ENCODE measurements around the gene LDLRAD4.

LDLRAD4 gene

GRCh38 chr18:13603304-13604019 lies 384.9 kb downstream of the LDLRAD4 start:
- no peak overlapping the region for H2BK12ac ChIP-seq (ENCODE audit: low read length)
- H3K4me2 ChIP-seq (ENCODE audit: insufficient read depth, low read length, poor library complexity, severe bottlenecking): no peak overlapping the region
- no peak overlapping the region for H2AFZ ChIP-seq (ENCODE audit: low read length)
- H3K27me3 ChIP-seq (ENCODE audit: control insufficient read depth in 3 of 3, insufficient read depth in 3 of 3, low read depth in 1 of 3, low read length in 3 of 3): no peaks in the 10 kb centered on the region
- WGBS, 2 donors (ENCODE audit: extremely low coverage in 2 of 2, insufficient read length in 2 of 2, insufficient replicate concordance in 1 of 2): no CpG with 5 or more reads among the region's 14 CpGs
- peak overlapping the region; percentile 5 for H2AK5ac ChIP-seq (ENCODE audit: low read depth, low read length)
- peak overlapping the region; percentile 56 for H3K18ac ChIP-seq (ENCODE audit: low read length)
- H3K4me1 ChIP-seq (ENCODE audit: control insufficient read depth in 2 of 2, insufficient read depth in 1 of 2, low read depth in 1 of 2, low read length in 2 of 2): peaks cover 0 to 5% of the 10 kb centered on the region in 2 donors
- no peaks in the 10 kb centered on the region for H3K79me1 ChIP-seq (ENCODE audit: low read depth, low read length)
- H3K4ac ChIP-seq (ENCODE audit: low read length): no peak overlapping the region
- no peak for DNase-seq (ENCODE audit: low spot score)
- no peak overlapping the region for H3K27ac ChIP-seq (replicated peaks; ENCODE audit: low read length)
- H3K23ac ChIP-seq (ENCODE audit: low read depth, low read length, poor library complexity): peak overlapping the region; percentile 47
- H4K91ac ChIP-seq (ENCODE audit: low read depth, low read length, poor library complexity): no peak overlapping the region
- H3K14ac ChIP-seq (ENCODE audit: low read length): no peak overlapping the region
- no peaks in the 10 kb centered on the region for H3K36me3 ChIP-seq (replicated peaks in 1 of 2; ENCODE audit: control insufficient read depth in 2 of 2, insufficient read depth in 2 of 2, low read length in 2 of 2)
- no peak overlapping the region for H4K8ac ChIP-seq (ENCODE audit: low read depth, low read length)
- no peak overlapping the region for H2BK120ac ChIP-seq (ENCODE audit: low read depth, low read length)
- no peak overlapping the region for H2BK5ac ChIP-seq (ENCODE audit: low read length)
- H2BK15ac ChIP-seq (ENCODE audit: low read length): no peak overlapping the region
- peak overlapping the region in 1 of 2 donors; percentile 58 for H3K4me3 ChIP-seq (ENCODE audit: low read length in 2 of 2)
- H3K9me3 ChIP-seq (replicated peaks in 1 of 2; ENCODE audit: control insufficient read depth in 2 of 2, insufficient read depth in 1 of 2, low read depth in 1 of 2, low read length in 2 of 2): peaks cover 0 to 3% of the 10 kb centered on the region in 2 donors
- no peak overlapping the region for H3K9ac ChIP-seq (ENCODE audit: low read depth, low read length, poor library complexity)

GRCh38 chr18:13604786-13605185 lies 386.2 kb downstream of the LDLRAD4 start:
- H3K27ac ChIP-seq (replicated peaks; ENCODE audit: low read length): no peak overlapping the region
- WGBS, 2 donors (ENCODE audit: extremely low coverage in 2 of 2, insufficient read length in 2 of 2, insufficient replicate concordance in 1 of 2): no CpG with 5 or more reads among the region's 7 CpGs

GRCh38 chr18:13605477-13605876 lies 386.9 kb downstream of the LDLRAD4 start:
- no peak overlapping the region for H2BK15ac ChIP-seq (ENCODE audit: low read length)
- no peak overlapping the region for H3K27ac ChIP-seq (replicated peaks; ENCODE audit: low read length)
- H3K4me1 ChIP-seq (ENCODE audit: control insufficient read depth in 2 of 2, insufficient read depth in 1 of 2, low read depth in 1 of 2, low read length in 2 of 2): peaks cover 1 to 5% of the 10 kb centered on the region in 2 donors
- H3K4me3 ChIP-seq (ENCODE audit: low read length in 2 of 2): no peak overlapping the region
- no peaks in the 10 kb centered on the region for H3K36me3 ChIP-seq (replicated peaks in 1 of 2; ENCODE audit: control insufficient read depth in 2 of 2, insufficient read depth in 2 of 2, low read length in 2 of 2)
- peaks cover 0 to 2% (median under 1%) of the 10 kb centered on the region in 3 experiments for H3K27me3 ChIP-seq (ENCODE audit: control insufficient read depth in 3 of 3, insufficient read depth in 3 of 3, low read depth in 1 of 3, low read length in 3 of 3)
- no peak overlapping the region for H2BK120ac ChIP-seq (ENCODE audit: low read depth, low read length)
- H3K18ac ChIP-seq (ENCODE audit: low read length): no peak overlapping the region
- H2BK5ac ChIP-seq (ENCODE audit: low read length): no peak overlapping the region
- no peak overlapping the region for H3K14ac ChIP-seq (ENCODE audit: low read length)
- H3K4me2 ChIP-seq (ENCODE audit: insufficient read depth, low read length, poor library complexity, severe bottlenecking): no peak overlapping the region
- no peaks in the 10 kb centered on the region for H3K79me1 ChIP-seq (ENCODE audit: low read depth, low read length)
- no peak overlapping the region for H2AFZ ChIP-seq (ENCODE audit: low read length)
- H2BK12ac ChIP-seq (ENCODE audit: low read length): no peak overlapping the region
- DNase-seq (ENCODE audit: low spot score): no peak
- H2AK5ac ChIP-seq (ENCODE audit: low read depth, low read length): no peak overlapping the region
- H3K9ac ChIP-seq (ENCODE audit: low read depth, low read length, poor library complexity): no peak overlapping the region
- no peak overlapping the region for H3K23ac ChIP-seq (ENCODE audit: low read depth, low read length, poor library complexity)
- no peak overlapping the region for H3K4ac ChIP-seq (ENCODE audit: low read length)
- H3K9me3 ChIP-seq (replicated peaks in 1 of 2; ENCODE audit: control insufficient read depth in 2 of 2, insufficient read depth in 1 of 2, low read depth in 1 of 2, low read length in 2 of 2): no peaks in the 10 kb centered on the region
- H4K91ac ChIP-seq (ENCODE audit: low read depth, low read length, poor library complexity): no peak overlapping the region
- WGBS, 2 donors (ENCODE audit: extremely low coverage in 2 of 2, insufficient read length in 2 of 2, insufficient replicate concordance in 1 of 2): no CpG with 5 or more reads among the region's 5 CpGs
- no peak overlapping the region for H4K8ac ChIP-seq (ENCODE audit: low read depth, low read length)

More at GRCh38 chr18:13604786-13605185, 386.2 kb downstream of the LDLRAD4 start:
- Histone ChIP-seq H3K36me3 (replicated peaks in 1 of 2; ENCODE audit: control insufficient read depth in 2 of 2, insufficient read depth in 2 of 2, low read length in 2 of 2) (no peaks in the 10 kb centered on the region), H2BK120ac (ENCODE audit: low read depth, low read length) (no peak overlapping the region), H3K4me3 (ENCODE audit: low read length in 2 of 2) (no peak overlapping the region), H3K4ac (ENCODE audit: low read length) (no peak overlapping the region), H2BK5ac (ENCODE audit: low read length) (no peak overlapping the region), H3K18ac (ENCODE audit: low read length) (no peak overlapping the region), H3K27me3 (ENCODE audit: control insufficient read depth in 3 of 3, insufficient read depth in 3 of 3, low read depth in 1 of 3, low read length in 3 of 3) (no peaks in the 10 kb centered on the region), H2AFZ (ENCODE audit: low read length) (no peak overlapping the region), H2AK5ac (ENCODE audit: low read depth, low read length) (no peak overlapping the region), H4K91ac (ENCODE audit: low read depth, low read length, poor library complexity) (no peak overlapping the region), H3K4me1 (ENCODE audit: control insufficient read depth in 2 of 2, insufficient read depth in 1 of 2, low read depth in 1 of 2, low read length in 2 of 2) (peaks cover 0 to 5% of the 10 kb centered on the region in 2 donors), H3K9me3 (replicated peaks in 1 of 2; ENCODE audit: control insufficient read depth in 2 of 2, insufficient read depth in 1 of 2, low read depth in 1 of 2, low read length in 2 of 2) (no peaks in the 10 kb centered on the region), H2BK12ac (ENCODE audit: low read length) (no peak overlapping the region), H3K4me2 (ENCODE audit: insufficient read depth, low read length, poor library complexity, severe bottlenecking) (no peak overlapping the region), H3K79me1 (ENCODE audit: low read depth, low read length) (no peaks in the 10 kb centered on the region), H3K23ac (ENCODE audit: low read depth, low read length, poor library complexity) (no peak overlapping the region), H4K8ac (ENCODE audit: low read depth, low read length) (no peak overlapping the region), H3K9ac (ENCODE audit: low read depth, low read length, poor library complexity) (no peak overlapping the region), H3K14ac (ENCODE audit: low read length) (no peak overlapping the region), H2BK15ac (ENCODE audit: low read length) (no peak overlapping the region)
- DNase-seq (ENCODE audit: low spot score): no peak

- H2BK15ac ChIP-seq (ENCODE audit: low read length): no peak overlapping the region
- no peak overlapping the region for H2BK12ac ChIP-seq (ENCODE audit: low read length)
- H3K36me3 ChIP-seq (replicated peaks in 1 of 2; ENCODE audit: control insufficient read depth in 2 of 2, insufficient read depth in 2 of 2, low read length in 2 of 2): no peaks in the 10 kb centered on the region
- H3K4me1 ChIP-seq (ENCODE audit: control insufficient read depth in 2 of 2, insufficient read depth in 1 of 2, low read depth in 1 of 2, low read length in 2 of 2): peaks cover 5% of the 10 kb centered on the region in 2 donors
- no peak overlapping the region for H3K23ac ChIP-seq (ENCODE audit: low read depth, low read length, poor library complexity)
- H3K79me1 ChIP-seq (ENCODE audit: low read depth, low read length): no peaks in the 10 kb centered on the region
- H3K9me3 ChIP-seq (replicated peaks in 1 of 2; ENCODE audit: control insufficient read depth in 2 of 2, insufficient read depth in 1 of 2, low read depth in 1 of 2, low read length in 2 of 2): no peaks in the 10 kb centered on the region
- no peak overlapping the region for H3K4ac ChIP-seq (ENCODE audit: low read length)
- no peak overlapping the region for H2AK5ac ChIP-seq (ENCODE audit: low read depth, low read length)
- H2BK5ac ChIP-seq (ENCODE audit: low read length): no peak overlapping the region
- H3K4me3 ChIP-seq (ENCODE audit: low read length in 2 of 2): no peak overlapping the region
- H2BK120ac ChIP-seq (ENCODE audit: low read depth, low read length): no peak overlapping the region
- no peak overlapping the region for H3K4me2 ChIP-seq (ENCODE audit: insufficient read depth, low read length, poor library complexity, severe bottlenecking)
- no peak for DNase-seq (ENCODE audit: low spot score)
- peaks cover 0 to 6% (median 4%) of the 10 kb centered on the region in 3 experiments for H3K27me3 ChIP-seq (ENCODE audit: control insufficient read depth in 3 of 3, insufficient read depth in 3 of 3, low read depth in 1 of 3, low read length in 3 of 3)
- H4K8ac ChIP-seq (ENCODE audit: low read depth, low read length): no peak overlapping the region
- no peak overlapping the region for H3K18ac ChIP-seq (ENCODE audit: low read length)
- H3K14ac ChIP-seq (ENCODE audit: low read length): no peak overlapping the region
- no peak overlapping the region for H4K91ac ChIP-seq (ENCODE audit: low read depth, low read length, poor library complexity)
- no peak overlapping the region for H3K9ac ChIP-seq (ENCODE audit: low read depth, low read length, poor library complexity)
- H2AFZ ChIP-seq (ENCODE audit: low read length): no peak overlapping the region
- no peak overlapping the region for H3K27ac ChIP-seq (replicated peaks; ENCODE audit: low read length)
- no CpG with 5 or more reads among the region's 6 CpGs for WGBS, 2 donors (ENCODE audit: extremely low coverage in 2 of 2, insufficient read length in 2 of 2, insufficient replicate concordance in 1 of 2)
These were observed 387.3 kb downstream of the LDLRAD4 start for GRCh38 chr18:13605901-13606300.
